ENCODE results near the gene SOX6. TPM values are rescaled to one million over a fixed set of nuclear protein-coding genes. Genes with fewer than 3 reads are reported as not detected.
A peak's percentile ranks its signal among the peaks of the same experiment; 100 is the strongest.

The SOX6 gene
- total RNA-seq, 4 donors from 2014 or later = 25.3 to 42.3 (median 37.4) TPM

GRCh38 chr11:16286095-16286494, 70.3 kb downstream of the SOX6 start:
- no peak for DNase-seq
- in situ Hi-C loops (cut with MboI; ENCODE audit: low sequenced_read_pairs in 4 of 4) (no loop called here), intact Hi-C loops (cut with DNase I; ENCODE audit: low total_unique reads) (no loop called here)
- Histone ChIP-seq H3K27me3 (no peaks in the 10 kb centered on the region), H3K27ac (no peak overlapping the region), H3K4me3 (no peak overlapping the region), H3K4me1 (peaks cover 4 to 7% of the 10 kb centered on the region in 2 donors), H3K9me3 (no peaks in the 10 kb centered on the region), H3K36me3 (no peaks in the 10 kb centered on the region)
- TF ChIP-seq CTCF (IDR thresholded peaks at IDR 0.05 in 4 of 5, conservative IDR thresholded peaks at IDR 0.05 in 1 of 5) (no peak), POLR2A (IDR thresholded peaks at IDR 0.05) (no peak)
- ATAC-seq = no peak

GRCh38 chr11:16280256-16280682, 76.1 kb downstream of the SOX6 start:
- Histone ChIP-seq H3K27me3 (no peaks in the 10 kb centered on the region), H3K4me1 (peaks cover 10 to 15% of the 10 kb centered on the region in 2 donors), H3K9me3 (no peaks in the 10 kb centered on the region), H3K27ac (no peak overlapping the region), H3K36me3 (no peaks in the 10 kb centered on the region), H3K4me3 (no peak overlapping the region)
- ATAC-seq (peak in 1 of 2 donors; percentile 55), DNase-seq (peak; percentile 6 to 30)
- TF ChIP-seq CTCF (IDR thresholded peaks at IDR 0.05 in 4 of 5, conservative IDR thresholded peaks at IDR 0.05 in 1 of 5) (no peak), POLR2A (IDR thresholded peaks at IDR 0.05) (no peak)
- in situ Hi-C loops (cut with MboI; ENCODE audit: low sequenced_read_pairs in 4 of 4) (no loop called here), intact Hi-C loops (cut with DNase I; ENCODE audit: low total_unique reads) (no loop called here)

- in situ Hi-C loops (cut with MboI; ENCODE audit: low sequenced_read_pairs in 4 of 4) = no loop called here
- intact Hi-C loops (cut with DNase I; ENCODE audit: low total_unique reads) = no loop called here
- TF ChIP-seq POLR2A (IDR thresholded peaks at IDR 0.05) (no peak), CTCF (IDR thresholded peaks at IDR 0.05 in 4 of 5, conservative IDR thresholded peaks at IDR 0.05 in 1 of 5) (no peak)
- no peaks in the 10 kb centered on the region for H3K36me3 ChIP-seq
- no peak overlapping the region for H3K4me3 ChIP-seq
- H3K27ac ChIP-seq = no peak overlapping the region
- DNase-seq = no peak
- H3K4me1 ChIP-seq = peaks cover 10 to 15% of the 10 kb centered on the region in 2 donors
- H3K27me3 ChIP-seq = no peaks in the 10 kb centered on the region
- no peak for ATAC-seq
- no peaks in the 10 kb centered on the region for H3K9me3 ChIP-seq
Observed at GRCh38 chr11:16279524-16279923, 76.8 kb downstream of the SOX6 start.

- no peak for ATAC-seq
- in situ Hi-C loops (cut with MboI; ENCODE audit: low sequenced_read_pairs in 4 of 4) = no loop called here
Observed at GRCh38 chr11:16278979-16279378, 77.4 kb downstream of the SOX6 start.

More at GRCh38 chr11:16278979-16279378, 77.4 kb downstream of the SOX6 start:
- Histone ChIP-seq H3K27me3 (no peaks in the 10 kb centered on the region), H3K4me1 (peaks cover 10 to 15% of the 10 kb centered on the region in 2 donors), H3K36me3 (no peaks in the 10 kb centered on the region), H3K9me3 (no peaks in the 10 kb centered on the region), H3K27ac (no peak overlapping the region), H3K4me3 (no peak overlapping the region)
- DNase-seq = no peak
- no peak for TF ChIP-seq CTCF (IDR thresholded peaks at IDR 0.05 in 4 of 5, conservative IDR thresholded peaks at IDR 0.05 in 1 of 5)
- no peak for TF ChIP-seq POLR2A (IDR thresholded peaks at IDR 0.05)
- intact Hi-C loops (cut with DNase I; ENCODE audit: low total_unique reads) = no loop called here
